Measurements from ENCODE around the gene C6orf118.

DNA sequence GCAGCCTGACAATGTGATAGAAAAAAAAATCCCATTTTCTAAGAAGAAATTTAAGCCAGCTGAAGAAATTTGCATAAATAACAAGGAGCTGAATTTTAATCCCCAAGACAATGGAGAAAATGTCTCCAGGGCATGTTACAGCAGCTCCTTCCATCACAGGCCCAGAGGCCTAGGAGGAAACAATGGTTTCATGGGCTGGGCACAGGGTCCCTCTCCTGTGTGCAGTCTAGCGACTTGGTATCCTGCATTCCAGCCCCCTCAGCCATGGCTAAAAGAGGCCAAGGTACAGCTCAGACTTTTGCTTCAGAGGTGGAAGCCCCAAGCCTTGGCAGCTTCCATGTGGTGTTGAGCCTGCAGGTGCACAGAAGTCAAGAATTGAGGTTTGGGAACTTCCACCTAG is 73.1 kb downstream of the C6orf118 start:
- no peak for TF ChIP-seq SPI1 (IDR thresholded peaks at IDR 0.05; ENCODE audit: borderline replicate concordance, low read depth)
- TF ChIP-seq, protein P1, sequence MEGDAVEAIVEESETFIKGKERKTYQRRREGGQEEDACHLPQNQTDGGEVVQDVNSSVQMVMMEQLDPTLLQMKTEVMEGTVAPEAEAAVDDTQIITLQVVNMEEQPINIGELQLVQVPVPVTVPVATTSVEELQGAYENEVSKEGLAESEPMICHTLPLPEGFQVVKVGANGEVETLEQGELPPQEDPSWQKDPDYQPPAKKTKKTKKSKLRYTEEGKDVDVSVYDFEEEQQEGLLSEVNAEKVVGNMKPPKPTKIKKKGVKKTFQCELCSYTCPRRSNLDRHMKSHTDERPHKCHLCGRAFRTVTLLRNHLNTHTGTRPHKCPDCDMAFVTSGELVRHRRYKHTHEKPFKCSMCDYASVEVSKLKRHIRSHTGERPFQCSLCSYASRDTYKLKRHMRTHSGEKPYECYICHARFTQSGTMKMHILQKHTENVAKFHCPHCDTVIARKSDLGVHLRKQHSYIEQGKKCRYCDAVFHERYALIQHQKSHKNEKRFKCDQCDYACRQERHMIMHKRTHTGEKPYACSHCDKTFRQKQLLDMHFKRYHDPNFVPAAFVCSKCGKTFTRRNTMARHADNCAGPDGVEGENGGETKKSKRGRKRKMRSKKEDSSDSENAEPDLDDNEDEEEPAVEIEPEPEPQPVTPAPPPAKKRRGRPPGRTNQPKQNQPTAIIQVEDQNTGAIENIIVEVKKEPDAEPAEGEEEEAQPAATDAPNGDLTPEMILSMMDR (IDR thresholded peaks at IDR 0.05; ENCODE audit: insufficient read depth, low read length): no peak
- TF ChIP-seq POLR2AphosphoS5 (IDR thresholded peaks at IDR 0.05; ENCODE audit: low read depth): no peak
- no peak for TF ChIP-seq GABPA (IDR thresholded peaks at IDR 0.05; ENCODE audit: low read depth)
- TF ChIP-seq, protein P2, sequence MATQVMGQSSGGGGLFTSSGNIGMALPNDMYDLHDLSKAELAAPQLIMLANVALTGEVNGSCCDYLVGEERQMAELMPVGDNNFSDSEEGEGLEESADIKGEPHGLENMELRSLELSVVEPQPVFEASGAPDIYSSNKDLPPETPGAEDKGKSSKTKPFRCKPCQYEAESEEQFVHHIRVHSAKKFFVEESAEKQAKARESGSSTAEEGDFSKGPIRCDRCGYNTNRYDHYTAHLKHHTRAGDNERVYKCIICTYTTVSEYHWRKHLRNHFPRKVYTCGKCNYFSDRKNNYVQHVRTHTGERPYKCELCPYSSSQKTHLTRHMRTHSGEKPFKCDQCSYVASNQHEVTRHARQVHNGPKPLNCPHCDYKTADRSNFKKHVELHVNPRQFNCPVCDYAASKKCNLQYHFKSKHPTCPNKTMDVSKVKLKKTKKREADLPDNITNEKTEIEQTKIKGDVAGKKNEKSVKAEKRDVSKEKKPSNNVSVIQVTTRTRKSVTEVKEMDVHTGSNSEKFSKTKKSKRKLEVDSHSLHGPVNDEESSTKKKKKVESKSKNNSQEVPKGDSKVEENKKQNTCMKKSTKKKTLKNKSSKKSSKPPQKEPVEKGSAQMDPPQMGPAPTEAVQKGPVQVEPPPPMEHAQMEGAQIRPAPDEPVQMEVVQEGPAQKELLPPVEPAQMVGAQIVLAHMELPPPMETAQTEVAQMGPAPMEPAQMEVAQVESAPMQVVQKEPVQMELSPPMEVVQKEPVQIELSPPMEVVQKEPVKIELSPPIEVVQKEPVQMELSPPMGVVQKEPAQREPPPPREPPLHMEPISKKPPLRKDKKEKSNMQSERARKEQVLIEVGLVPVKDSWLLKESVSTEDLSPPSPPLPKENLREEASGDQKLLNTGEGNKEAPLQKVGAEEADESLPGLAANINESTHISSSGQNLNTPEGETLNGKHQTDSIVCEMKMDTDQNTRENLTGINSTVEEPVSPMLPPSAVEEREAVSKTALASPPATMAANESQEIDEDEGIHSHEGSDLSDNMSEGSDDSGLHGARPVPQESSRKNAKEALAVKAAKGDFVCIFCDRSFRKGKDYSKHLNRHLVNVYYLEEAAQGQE (IDR thresholded peaks at IDR 0.05; ENCODE audit: insufficient replicate concordance, low read depth): no peak
